ENCODE measurements around the gene MMAB. TPM values are rescaled to one million over a fixed set of nuclear protein-coding genes. Genes with fewer than 3 reads are reported as not detected.

MMAB gene
- total RNA-seq, 4 donors from 2014 or later: 22.3 to 39.6 (median 31.1) TPM

DNA sequence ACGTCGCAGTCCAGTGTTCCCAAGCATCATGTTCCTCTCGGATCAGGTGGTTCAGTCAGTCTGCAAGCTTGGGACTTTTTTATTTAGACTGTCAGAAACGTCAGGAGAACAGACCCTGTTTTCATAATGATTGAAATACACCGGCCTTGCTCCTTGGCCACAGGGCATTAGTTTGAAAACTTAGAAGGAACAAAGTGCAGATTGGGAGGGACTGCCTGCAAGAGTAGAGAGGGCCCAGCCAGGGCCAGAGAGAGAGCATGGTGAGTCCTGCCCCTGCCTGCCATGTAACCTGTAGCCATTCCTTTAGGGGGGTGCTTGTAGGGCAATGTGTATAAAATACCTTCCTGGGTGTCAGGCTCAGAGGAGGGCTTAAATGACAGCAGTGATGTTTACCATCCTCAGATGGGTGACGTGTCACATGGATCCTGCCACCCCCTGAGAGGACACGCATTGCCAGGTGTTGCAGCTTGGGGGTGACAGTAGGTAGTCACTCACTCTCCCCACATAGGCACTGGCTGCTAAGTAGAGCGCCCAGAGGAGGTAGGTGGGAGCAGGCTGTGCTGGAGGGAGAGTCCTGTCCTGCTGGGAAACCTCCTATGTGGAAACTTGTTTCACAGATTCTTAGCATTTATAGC is 45.7 kb downstream of the MMAB start:
- 76 to 88% methylated on average over 2 to 5 of the region's 8 CpGs for WGBS, 2 donors (ENCODE audit: low coverage in 1 of 2)
- no peak overlapping the region for H3K27ac ChIP-seq
- H3K9me3 ChIP-seq: no peaks in the 10 kb centered on the region
- peaks cover 0 to 100% of the 10 kb centered on the region in 2 donors for H3K36me3 ChIP-seq
- no peak overlapping the region for H3K4me3 ChIP-seq
- no peaks in the 10 kb centered on the region for H3K4me1 ChIP-seq
- ATAC-seq: no peak
- no peak for TF ChIP-seq POLR2AphosphoS5 (IDR thresholded peaks at IDR 0.05)
- TF ChIP-seq EP300 (IDR thresholded peaks at IDR 0.05): no peak
- no peak for TF ChIP-seq POLR2A (IDR thresholded peaks at IDR 0.05)
- TF ChIP-seq, protein P1, sequence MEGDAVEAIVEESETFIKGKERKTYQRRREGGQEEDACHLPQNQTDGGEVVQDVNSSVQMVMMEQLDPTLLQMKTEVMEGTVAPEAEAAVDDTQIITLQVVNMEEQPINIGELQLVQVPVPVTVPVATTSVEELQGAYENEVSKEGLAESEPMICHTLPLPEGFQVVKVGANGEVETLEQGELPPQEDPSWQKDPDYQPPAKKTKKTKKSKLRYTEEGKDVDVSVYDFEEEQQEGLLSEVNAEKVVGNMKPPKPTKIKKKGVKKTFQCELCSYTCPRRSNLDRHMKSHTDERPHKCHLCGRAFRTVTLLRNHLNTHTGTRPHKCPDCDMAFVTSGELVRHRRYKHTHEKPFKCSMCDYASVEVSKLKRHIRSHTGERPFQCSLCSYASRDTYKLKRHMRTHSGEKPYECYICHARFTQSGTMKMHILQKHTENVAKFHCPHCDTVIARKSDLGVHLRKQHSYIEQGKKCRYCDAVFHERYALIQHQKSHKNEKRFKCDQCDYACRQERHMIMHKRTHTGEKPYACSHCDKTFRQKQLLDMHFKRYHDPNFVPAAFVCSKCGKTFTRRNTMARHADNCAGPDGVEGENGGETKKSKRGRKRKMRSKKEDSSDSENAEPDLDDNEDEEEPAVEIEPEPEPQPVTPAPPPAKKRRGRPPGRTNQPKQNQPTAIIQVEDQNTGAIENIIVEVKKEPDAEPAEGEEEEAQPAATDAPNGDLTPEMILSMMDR (IDR thresholded peaks at IDR 0.05): no peak
- H3K27me3 ChIP-seq: no peaks in the 10 kb centered on the region

DNA sequence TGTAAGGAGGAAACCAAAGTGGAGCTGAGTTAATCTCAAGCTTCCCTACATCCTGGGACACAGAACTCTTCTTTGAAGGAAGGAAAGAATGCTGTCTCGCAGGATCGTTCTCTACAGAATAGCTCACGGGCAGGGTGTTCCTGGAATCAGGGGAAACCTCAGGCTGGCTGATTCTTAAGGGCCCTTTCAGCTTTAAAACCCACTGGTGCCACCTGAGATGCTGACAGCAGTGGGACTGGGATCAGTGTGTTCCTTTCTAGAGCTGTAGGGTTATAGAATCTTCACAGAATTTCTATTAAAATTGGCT is 48.1 kb downstream of the MMAB start:
- ATAC-seq: no peak
- WGBS, 2 donors (ENCODE audit: low coverage in 1 of 2): 89 to 100% methylated on average over 1 to 3 of the region's 3 CpGs
- no peaks in the 10 kb centered on the region for H3K9me3 ChIP-seq
- H3K27me3 ChIP-seq: no peaks in the 10 kb centered on the region
- H3K36me3 ChIP-seq: peaks cover 0 to 100% of the 10 kb centered on the region in 2 donors
- no peak overlapping the region for H3K27ac ChIP-seq
- TF ChIP-seq, protein P1 (IDR thresholded peaks at IDR 0.05): no peak
- no peak for TF ChIP-seq EP300 (IDR thresholded peaks at IDR 0.05)
- TF ChIP-seq POLR2AphosphoS5 (IDR thresholded peaks at IDR 0.05): no peak
- TF ChIP-seq POLR2A (IDR thresholded peaks at IDR 0.05): no peak
- no peak overlapping the region for H3K4me3 ChIP-seq
- no peaks in the 10 kb centered on the region for H3K4me1 ChIP-seq

DNA sequence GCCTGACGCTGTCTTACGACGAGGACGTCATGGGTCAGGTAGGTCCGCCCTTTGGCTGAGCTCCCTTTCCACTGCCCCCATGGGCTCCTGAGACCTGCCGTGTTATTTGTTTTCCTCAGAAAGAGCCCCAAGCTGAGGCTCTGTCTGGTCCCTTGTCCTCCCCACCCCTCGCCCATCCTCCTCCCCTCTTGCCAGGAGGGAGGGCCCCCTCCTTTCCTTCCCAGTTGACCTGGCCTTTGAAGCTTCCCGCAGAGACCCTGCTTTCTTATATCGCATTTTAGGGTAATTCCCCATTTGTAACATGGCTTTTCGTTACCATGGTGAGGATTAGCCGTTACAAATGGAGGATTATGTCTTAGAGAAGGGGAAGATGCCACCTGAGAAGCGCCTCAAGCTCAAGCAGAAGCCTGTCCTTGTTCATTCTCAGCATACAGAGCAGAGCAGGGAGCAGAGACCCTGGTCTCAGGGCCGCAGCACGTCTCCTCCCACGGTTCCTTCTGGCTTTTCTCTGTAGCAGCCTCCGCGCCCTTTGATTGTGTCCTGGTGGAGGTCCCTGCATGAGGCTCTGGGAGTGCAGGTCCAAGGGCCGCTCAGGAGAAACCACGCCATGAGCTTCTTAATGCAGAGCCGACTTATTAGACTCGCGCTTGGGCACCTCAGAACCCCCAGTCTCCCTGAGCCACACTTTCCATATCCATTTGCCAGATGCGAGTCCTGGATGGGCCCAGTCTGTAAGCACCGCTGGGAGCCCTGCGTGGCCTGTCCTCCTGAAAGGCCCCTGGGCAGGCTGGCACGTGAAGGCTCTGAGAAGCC is 48.6 kb downstream of the MMAB start:
- Histone ChIP-seq H3K9me3 (no peaks in the 10 kb centered on the region), H3K27me3 (no peaks in the 10 kb centered on the region), H3K27ac (no peak overlapping the region), H3K4me1 (no peaks in the 10 kb centered on the region), H3K36me3 (peaks cover 0 to 100% of the 10 kb centered on the region in 2 donors), H3K4me3 (no peak overlapping the region)
- WGBS, 2 donors (ENCODE audit: low coverage in 1 of 2): 79 to 90% methylated on average over 8 to 9 of the region's 26 CpGs
- no peak for ATAC-seq
- no peak for TF ChIP-seq POLR2AphosphoS5 (IDR thresholded peaks at IDR 0.05)
- no peak for TF ChIP-seq POLR2A (IDR thresholded peaks at IDR 0.05)
- TF ChIP-seq EP300 (IDR thresholded peaks at IDR 0.05): no peak
- TF ChIP-seq, protein P1 (IDR thresholded peaks at IDR 0.05): no peak

DNA sequence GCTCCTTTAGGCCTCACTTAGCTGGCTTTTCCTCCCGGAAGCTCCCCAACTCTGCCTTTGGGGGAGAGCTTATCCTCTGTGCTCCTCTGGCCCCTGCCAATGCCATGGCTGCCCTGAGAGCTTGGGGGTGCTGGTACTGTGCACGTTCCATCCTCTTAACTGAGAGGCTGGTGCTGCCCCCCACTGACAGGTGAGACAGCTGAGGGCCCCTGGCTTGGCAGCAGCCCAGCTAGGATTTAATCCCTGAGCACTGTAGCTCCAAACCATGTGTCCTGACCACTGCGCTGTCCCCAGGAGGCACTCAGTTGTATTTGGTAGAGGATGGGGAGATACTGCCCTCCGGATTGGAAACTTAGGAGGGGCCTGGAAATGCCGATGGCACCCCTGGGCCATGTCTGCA is 49.8 kb downstream of the MMAB start:
- no peak for ATAC-seq
- Histone ChIP-seq H3K27ac (no peak overlapping the region), H3K9me3 (no peaks in the 10 kb centered on the region), H3K27me3 (no peaks in the 10 kb centered on the region), H3K4me3 (no peak overlapping the region), H3K4me1 (peaks cover 0 to 9% (median 2%) of the 10 kb centered on the region in 3 donors), H3K36me3 (peaks cover 0 to 100% of the 10 kb centered on the region in 2 donors)
- TF ChIP-seq POLR2AphosphoS5 (IDR thresholded peaks at IDR 0.05): no peak
- TF ChIP-seq, protein P1 (IDR thresholded peaks at IDR 0.05): no peak
- TF ChIP-seq POLR2A (IDR thresholded peaks at IDR 0.05): no peak
- no peak for TF ChIP-seq EP300 (IDR thresholded peaks at IDR 0.05)
- no CpG with 5 or more reads among the region's 5 CpGs for WGBS, 2 donors (ENCODE audit: low coverage in 1 of 2)

DNA sequence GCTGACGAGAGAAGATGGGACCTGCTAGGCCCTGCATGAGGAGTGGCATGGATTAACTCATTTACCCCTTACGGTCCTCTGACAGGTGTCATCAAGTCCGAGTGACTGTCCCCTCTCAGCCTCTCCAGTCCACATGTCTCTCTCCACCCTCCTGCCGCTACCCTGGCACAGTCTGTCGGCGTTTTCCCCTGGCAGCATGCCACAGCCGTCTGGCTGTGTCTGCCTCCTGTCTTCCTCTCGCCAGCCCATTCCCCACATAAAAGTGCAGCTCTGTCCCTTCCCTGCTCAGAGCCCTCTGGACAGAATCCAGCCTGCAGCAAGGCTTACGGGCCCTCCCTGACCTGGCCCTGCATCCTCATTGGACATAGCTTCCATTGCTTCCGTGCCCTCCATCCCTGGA is 50.2 kb downstream of the MMAB start:
- Histone ChIP-seq H3K36me3 (peaks cover 0 to 100% of the 10 kb centered on the region in 2 donors), H3K27me3 (no peaks in the 10 kb centered on the region), H3K9me3 (no peaks in the 10 kb centered on the region), H3K27ac (no peak overlapping the region), H3K4me1 (peaks cover 0 to 13% (median 6%) of the 10 kb centered on the region in 3 donors), H3K4me3 (no peak overlapping the region)
- TF ChIP-seq, protein P1 (IDR thresholded peaks at IDR 0.05): no peak
- no peak for TF ChIP-seq POLR2AphosphoS5 (IDR thresholded peaks at IDR 0.05)
- no peak for TF ChIP-seq POLR2A (IDR thresholded peaks at IDR 0.05)
- TF ChIP-seq EP300 (IDR thresholded peaks at IDR 0.05): no peak
- no peak for ATAC-seq
- 51 to 54% methylated on average over 7 to 8 of the region's 10 CpGs for WGBS, 2 donors (ENCODE audit: low coverage in 1 of 2)

Data from gastroesophageal sphincter (tissue), 4 donors.